CD4-positive, alpha-beta T cell treated with Interleukin-2 at 100 ng/mL for 4 hours (primary cell): ENCODE measurements around the gene EZH2.

Experiments
- DNase-seq: peaks from one replicate; pipeline ENCODE4 v3.0.0-alpha.2; 2020; ENCODE audit warnings: low spot score

Gene EZH2

DNA sequence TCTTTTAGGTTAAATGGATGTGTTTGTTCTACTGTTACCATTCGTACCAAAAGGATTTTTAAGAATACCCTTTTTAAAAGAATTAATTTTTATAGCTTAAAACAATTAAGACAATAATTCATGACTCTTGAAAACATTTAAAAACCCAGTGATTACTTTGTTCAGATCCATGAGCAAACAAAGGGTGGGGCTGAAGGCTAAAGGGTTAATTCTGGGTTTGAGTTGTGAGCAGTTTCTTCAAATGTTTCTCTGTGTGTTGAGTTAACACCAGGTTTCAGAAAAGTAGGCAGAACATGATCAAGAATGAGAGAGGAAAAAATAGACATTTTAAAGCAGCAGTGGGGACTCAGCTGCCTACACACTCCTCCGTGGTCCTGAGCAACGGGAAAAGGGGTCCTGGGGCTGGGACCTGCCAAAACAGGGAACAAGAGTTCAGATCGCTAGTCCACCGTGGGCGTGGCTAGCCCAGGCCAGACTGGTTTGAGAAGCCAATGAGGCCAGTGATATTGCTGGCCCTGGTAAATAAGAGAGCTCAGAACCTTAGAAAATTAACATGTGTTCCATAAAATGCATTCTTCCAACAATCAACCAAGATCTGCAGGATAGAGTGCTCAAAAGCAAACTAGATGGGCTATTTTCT is 14.9 kb upstream of the EZH2 start:
- no peak for DNase-seq

DNA sequence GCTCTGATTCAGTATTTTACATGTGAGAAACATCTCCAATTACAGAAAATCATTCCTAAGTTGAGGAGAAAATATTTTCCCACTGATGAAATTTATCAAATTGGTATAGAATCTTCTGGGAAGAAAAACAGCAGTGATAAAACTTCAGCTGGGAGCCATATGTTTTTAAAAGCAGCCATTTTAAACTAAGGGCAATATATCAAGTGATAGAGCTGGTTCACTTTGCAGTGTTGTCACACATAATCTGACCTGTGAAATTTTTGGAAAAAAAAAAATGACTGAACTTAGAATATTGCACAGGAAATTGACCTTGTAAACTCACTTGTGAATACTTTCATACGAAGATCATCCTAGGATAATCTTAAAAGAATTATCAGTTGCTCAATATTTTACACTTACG is 10.5 kb upstream of the EZH2 start:
- DNase-seq = no peak

DNA sequence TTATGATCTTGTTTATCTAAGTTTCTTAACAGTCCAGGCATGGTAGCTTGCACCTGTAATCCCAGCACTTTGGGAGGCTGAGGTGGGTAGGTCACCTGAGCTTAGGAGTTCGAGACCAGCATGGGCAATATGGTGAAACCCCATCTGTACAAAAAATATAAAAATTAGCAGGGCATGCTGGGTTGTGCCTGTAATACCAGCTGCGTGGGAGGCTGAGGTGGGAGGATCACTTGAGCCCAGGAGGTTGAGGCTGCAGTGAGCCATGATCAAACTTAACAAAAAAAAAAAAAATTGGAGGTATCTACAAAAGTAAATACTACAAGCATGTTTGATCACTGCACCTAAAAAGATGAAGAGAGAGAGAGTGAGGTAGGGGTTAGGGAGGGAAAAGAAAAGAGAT is 9.0 kb upstream of the EZH2 start:
- no peak for DNase-seq

DNA sequence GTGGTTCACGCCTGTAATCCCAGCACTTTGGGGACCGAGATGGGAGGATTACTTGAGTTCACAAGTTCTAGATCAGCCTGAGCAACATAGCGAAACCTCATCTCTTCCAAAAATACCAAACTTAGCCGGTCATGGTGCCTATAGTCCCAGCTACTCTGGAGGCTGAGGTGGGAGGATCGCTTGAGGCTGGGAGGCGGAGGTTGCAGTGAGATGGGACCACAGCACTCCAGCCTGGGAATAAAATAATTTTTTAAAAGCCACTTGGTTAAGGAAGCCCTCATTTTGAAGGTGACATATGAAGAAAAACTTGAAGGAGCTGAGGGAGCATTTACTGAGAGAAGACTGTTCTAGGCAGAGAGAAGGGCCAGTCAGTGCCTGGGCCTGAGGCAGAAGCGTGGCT is 4.2 kb upstream of the EZH2 start:
- DNase-seq = no peak

DNA sequence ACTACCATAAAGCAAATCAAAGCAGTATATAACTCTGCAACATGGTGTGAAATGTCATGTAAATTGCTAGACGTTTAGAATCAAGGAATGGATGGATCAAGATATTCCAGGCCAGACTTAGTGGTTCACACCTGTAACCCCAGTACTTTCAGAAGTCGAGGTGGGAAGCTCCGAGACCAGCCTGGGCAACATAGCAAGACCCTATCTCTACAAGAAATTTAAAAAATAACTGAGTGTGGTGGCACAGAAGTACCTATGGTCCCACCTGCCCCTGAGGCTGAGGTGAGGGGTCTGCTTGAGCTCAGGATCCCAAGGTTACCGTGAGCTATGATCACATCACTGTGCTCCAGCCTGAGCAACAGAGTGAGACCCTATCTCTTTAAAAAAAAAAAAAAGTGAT is 2.8 kb upstream of the EZH2 start:
- no peak for DNase-seq

DNA sequence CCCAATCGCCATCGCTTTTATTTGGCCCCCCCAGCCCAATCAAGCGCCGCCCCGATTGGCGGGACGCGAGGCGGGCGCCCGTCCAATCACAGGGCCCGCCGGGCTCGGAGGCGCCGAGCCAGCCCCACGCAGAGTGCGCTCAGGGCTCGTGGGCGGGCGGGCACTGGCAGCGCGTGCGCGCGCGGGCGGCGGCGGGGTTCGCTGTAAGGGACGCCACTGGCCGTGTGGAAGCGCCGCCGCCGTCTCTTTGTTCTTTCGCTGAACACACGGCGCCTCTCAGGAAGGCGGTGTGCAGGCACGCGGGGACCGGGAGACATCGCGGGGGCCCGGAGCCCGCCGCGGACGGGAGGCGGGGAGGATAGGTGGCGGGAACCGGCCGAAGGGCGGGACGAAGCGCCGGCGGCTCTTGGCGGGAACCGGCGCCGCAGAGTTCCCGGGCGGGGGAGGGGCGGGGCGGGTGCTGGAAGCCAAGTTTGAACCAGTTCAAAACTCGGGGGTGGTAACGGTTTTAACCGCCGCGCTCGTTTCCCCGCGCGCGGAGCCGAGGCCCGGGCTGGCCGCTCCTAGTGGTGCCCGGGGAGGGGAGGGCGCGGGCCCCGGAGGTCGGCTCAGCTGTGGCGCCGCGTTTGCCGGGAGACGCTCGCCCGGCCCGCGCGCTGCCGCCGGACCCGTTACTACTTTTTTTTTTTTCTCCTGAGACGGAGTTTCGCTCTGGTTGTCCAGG is 370 bp upstream of the EZH2 start:
- peak; percentile 94 for DNase-seq

DNA sequence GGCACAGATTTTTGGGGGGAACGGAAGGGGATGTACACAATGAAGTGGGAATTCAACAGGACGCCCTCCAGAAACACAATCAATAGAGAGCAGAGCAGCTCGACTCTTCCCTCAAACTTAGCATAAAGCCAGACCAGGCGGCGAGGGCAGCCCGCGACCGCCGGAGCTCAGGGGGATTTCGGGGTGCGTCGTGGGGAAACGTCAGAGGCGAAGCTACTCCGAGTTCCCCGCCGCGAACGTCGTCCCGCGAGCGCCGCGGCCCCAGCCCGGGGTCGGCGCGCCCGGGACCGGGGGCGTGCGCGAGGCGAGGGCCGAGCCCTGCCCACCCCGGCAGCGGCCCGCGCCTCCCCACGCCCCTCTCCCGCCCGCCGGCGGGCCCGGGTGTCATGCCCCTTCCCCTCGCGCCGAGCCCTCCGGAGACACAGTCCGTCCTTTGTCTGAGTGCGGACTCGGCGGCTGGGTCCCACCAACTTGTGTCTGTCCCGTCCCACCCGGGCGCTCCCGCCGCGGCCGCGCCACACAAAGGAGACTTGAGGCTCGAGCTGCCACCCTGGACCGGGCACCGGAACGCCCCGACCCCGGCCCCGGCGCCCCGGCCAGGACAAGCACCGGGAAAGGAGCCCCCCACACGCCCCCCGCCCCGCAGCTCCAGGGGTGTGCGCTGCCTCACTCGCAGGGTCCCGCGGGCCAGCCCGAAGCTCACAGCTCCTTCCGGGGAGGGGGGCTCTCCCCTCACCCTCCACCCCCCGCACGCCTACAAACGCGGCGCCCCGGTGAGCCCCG is 634 bp downstream of the EZH2 start:
- DNase-seq = peak; percentile 49

DNA sequence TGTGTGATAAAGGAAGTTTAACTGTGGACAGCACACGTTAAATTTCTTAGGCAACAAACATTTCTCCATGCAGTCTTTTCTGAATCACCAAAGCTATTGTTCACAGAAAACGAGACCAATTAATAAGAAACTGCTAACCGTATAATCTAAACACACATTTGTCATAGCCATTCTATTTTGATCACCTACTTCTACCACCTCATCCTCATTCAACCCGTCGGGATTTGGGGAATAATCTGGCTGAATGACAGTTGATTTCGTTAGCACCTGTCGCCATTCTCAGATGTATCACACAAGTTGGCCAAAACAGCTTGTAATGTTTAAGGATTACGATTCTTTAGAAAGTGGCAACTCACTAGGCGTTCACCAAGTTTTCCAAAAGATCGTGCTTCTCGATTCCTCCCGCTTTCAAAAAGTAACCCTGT is 1.2 kb downstream of the EZH2 start:
- peak; percentile 54 for DNase-seq

DNA sequence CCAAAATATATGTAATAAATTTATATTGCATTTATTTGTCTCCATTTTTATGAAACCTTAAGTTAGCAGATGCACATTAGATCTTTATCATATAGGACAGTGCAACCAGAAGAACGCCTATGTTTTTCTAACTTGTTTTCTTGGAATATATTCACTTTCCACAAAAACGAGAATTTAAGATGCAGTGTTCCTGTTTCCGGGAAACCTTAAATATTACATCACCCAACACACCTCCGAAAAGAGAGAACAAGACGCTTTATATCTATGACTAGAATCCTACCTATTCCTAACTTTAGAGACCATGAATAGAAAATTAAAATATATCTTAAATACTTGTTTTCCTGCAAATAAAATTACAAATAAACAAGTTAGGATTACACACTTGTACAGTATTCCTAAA is 1.9 kb downstream of the EZH2 start:
- peak; percentile 11 for DNase-seq

DNA sequence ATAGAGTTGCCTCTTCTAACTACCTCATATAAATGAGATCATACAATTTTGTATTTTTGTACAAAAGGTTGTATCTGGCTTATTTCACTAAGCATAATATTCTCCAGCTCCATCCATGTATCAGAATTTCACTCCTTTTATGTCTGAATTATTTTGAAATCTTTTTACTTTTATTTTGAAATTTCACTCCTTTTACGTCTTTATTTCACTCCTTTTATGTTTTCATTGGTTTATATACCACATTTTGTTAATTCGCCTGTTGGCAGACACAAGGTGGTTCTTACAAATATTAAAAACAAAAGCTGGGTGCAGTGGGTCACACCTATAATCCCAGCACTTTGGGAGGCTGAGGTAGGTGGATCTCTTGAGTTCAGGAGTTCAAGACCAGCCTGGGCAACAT is 5.8 kb downstream of the EZH2 start:
- DNase-seq = no peak

DNA sequence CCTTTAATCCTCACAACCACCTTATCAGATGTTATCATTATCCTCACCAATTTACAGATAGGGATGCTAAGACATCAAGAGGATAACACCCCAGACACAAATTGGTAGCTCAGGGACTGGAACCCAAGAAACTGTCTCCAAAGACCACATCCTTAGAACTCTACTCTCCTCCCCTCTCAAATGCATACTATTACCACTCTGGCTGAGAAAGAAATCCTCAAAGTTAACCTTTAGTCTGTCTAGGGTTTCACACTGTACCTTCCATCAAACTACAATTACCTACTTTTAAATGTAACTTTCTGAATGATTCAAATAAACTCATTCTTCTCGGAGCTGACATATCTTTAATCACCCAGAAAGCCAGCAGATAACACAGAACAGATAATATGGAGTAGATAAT is 6.6 kb downstream of the EZH2 start:
- DNase-seq = no peak

DNA sequence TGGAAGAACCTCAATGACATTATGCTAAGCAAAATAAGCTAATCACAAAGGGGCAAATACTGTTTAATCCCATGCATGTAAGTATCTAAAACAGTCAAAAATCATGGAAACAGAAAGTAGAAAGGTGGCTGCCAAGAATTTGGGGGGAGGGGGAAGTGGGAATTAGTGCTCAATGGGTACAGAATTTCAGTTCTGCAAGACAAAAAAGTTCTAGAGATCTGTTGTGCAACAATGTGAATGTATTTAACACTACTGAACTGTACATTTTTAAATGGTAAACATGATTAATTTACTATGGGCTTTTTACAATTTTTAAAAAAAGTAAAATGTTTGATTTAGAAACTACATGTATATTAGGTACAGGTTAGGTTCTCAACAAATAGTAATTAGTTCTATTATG is 11.9 kb downstream of the EZH2 start:
- DNase-seq = no peak

DNA sequence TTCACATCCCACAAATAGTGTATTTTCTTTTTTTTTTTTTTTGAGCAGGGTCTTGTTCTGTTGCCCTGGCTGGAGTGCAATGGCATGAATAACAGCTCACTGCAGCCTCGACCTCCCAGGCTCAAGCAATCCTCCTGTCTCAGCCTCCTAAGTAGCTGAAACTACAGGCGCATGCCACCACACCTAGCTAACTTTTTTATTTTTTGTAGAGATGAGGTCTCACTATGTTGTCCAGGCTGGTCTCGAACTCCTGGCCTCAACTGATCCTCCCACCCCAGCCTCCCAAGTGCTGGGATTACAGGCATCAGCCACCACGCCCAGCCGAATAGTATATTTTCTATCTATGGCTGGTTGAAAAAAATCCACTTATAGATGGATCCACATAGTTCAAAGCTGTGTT is 12.5 kb downstream of the EZH2 start:
- no peak for DNase-seq

DNA sequence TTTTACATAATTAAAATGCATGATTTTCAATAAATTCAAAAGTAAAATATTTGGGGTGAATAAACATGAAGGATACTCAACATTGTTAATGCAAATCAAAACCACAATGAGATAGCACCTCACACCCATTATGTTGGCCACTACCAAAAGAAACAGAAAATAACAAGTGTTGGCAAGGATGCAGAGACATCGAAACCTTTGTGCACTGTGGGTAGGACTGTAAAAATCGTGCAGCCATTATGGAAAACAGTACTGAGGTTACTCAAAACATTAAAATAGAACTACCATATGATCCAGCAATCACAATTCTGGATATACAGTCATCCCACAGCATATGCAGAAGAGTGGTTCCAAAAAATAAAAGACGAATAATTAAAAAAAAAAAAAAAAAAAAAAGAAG is 13.1 kb downstream of the EZH2 start:
- no peak for DNase-seq

DNA sequence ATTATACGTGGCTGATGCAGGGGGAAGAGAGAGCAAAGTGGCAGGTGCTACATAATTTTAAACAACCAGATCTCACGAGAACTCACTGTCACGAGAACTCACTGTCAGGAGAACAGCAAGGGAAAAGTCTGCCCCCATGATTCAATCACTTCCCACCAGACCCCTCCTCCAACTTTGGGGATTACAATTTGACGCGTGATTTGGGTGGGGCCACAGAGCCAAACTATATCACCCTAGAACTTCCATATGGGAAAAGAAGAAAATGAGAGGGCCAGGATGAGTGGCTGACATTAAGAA is 15.8 kb downstream of the EZH2 start:
- no peak for DNase-seq

DNA sequence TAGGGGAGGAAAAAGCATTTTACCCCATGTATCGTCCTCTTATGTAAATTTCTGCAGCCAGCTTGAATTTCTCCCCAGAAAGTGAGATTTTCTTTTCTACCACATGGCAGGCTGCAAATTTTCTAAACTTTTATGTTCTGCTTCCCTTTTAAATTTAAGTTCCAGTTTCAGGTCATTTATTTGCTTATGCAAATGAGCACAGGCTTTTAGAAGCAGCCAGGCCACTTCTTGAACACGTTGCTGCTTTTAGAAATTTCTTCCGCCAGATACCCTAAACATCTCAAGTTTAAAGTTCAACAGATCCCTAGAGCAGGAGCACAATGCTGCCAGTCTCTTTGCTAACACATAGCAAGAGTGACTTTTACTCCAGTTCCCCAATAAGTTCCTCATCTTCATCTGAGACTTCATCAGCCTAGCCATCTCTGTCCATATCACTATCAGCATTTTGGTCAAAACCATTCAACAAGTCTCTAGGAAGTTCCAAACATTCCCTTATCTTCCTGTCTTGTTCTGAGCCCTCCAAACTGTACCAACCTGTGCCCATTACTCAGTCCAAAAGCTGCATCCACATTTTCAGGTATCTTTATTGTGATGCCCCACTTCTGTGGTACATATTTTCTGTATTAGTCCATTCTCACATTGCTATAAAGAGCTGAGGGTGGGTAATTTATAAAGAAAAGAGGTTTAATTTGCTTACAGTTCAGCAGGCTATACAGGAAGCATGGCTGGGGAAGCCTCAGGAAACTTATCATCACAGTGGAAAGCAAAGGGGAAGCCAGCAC is 16.3 kb downstream of the EZH2 start:
- DNase-seq = no peak

DNA sequence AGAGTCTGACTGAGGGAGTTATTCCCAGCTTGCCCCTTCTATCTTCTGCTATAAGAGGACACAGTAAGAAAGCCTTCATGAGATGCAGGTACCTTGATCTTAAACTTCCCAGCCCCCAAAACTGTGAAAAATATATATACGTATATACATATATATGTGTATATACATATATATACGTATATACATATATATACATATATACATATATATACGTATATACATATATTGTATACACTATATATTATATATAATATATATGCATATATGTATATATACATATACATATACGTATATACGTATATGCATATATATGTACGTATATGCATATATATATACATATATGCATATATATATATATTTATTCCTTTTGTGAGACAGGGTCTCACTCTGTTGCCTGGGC is 17.7 kb downstream of the EZH2 start:
- no peak for DNase-seq

DNA sequence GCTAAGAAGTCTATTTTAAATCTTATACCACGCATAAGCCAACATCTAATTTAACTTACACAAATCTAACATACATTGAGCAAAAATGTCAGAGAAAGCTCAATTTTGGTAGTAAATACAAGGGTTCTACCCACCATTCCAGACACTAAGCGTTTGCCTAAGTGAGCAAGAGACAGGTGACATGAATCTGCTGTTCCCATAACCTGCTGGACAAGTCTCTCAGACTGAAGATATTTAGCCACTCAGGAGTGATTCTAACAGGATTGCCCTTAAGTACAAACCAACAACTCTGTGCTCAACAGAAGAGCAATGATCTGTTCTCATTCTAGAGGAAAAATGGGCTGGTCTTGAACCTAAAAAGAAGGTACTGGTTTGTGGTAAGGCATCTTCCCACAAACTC is 18.8 kb downstream of the EZH2 start:
- no peak for DNase-seq

DNA sequence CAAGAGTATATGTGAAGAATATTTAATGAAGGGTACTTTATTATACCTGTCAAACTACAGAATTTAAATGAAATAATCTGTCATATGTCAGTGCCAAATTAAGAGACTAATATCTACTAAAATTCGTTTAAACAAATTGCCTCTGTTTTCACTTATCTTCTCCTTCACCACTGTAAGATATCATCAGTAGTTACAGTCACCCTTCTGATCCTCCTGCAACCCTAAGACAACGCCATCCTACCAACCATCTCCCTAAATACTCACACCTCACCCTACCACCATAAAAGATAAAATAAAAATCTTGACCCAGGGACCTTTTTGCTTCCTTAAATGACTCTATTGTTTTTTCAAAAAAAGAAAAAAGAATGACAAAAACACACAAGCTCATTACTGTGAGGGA is 20.8 kb downstream of the EZH2 start:
- no peak for DNase-seq

DNA sequence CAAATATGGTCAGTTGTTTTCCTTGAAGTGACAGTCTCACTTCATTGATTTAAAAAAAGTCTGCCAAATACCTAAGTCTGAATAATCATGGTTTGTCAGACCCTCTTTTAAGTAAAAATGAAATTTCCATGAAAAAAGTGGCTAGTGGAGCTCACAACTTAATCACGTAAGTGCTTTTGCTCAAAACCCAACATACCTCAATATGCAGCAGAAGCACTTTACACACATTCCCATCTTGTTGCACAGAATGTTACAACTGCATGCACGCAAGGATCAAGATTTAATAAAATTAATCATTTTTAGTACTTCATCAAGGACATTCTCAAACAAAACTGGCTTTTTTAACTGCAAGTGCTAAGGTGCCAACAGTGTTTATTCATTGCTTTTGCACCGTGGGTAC is 21.6 kb downstream of the EZH2 start:
- DNase-seq = no peak

DNA sequence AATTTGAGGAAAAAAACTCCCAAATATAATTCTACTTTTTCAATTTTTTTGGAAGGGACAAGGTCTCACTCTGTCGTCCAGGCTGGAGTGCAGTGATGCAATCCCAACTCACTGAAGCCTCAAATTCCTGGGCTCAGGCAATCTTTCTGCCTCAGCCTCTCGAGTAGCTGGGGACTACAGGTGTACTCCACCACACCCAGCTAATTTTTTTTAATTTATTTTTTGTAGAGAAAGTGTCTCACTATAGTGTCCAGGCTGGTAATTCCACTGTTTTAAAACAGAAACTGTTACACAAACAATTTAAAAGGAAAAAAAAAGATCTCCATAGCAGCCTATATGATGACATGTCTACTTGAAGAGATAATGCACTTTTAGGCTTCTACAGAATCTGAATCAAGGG is 25.6 kb downstream of the EZH2 start:
- no peak for DNase-seq

DNA sequence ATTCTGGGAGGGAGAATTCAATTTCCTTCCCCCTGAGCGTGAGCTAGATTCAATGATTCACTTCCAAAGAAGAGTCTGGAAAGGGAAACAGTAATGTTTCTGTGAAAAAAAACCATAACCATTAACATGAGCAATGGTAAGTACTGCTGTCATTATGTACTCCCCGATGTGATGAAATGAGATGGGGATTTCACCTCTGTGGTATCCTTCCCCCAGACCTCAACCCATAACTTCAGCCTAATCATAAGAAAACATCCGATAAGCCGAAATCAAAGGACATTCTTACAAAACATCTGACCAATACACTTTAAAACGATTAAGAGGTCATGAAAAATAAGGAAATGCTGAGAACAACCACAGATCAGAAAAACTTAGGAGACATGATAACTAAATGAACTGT is 27.2 kb downstream of the EZH2 start:
- DNase-seq = peak; percentile 13

DNA sequence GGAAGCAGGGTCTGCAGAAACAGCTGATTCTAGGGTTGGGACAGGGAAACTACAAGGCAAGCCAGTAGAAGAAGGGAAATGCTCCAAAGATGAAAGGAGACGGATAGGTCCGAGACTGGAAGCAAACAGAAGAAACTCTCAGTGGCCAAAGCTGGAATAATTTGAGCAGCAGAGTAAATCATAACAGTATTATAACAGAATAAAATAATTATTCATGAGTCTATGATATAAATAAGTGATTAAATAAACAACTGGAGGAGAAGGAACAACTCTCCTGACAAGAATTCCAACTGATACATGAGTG is 27.6 kb downstream of the EZH2 start:
- DNase-seq = no peak
